GM19455 (cell line): ENCODE measurements around the gene ADGB.
A peak's percentile ranks its signal among the peaks of the same experiment; 100 is the strongest.

Source experiments
- ATAC-seq: cut with Tn5 transposase; IDR thresholded peaks from one replicate; pipeline ENCODE4 v1.9.1; 2021; ENCODE audit not compliant: unreplicated experiment

The ADGB gene

GRCh38 chr6:146628350-146628749 lies 29.6 kb downstream of the ADGB start:
- no peak for ATAC-seq

GRCh38 chr6:146634022-146634421 lies 35.2 kb downstream of the ADGB start:
- ATAC-seq = no peak

- ATAC-seq = no peak
Measured at GRCh38 chr6:146635165-146635564, 36.4 kb downstream of the ADGB start.

GRCh38 chr6:146636481-146636880 lies 37.7 kb downstream of the ADGB start:
- no peak for ATAC-seq

- ATAC-seq = no peak
Measured at GRCh38 chr6:146642921-146643320, 44.1 kb downstream of the ADGB start.

GRCh38 chr6:146650799-146651481 lies 52.2 kb downstream of the ADGB start:
- no peak for ATAC-seq

- no peak for ATAC-seq
Measured at GRCh38 chr6:146651482-146651863, 52.7 kb downstream of the ADGB start.

GRCh38 chr6:146657432-146657831 lies 58.7 kb downstream of the ADGB start:
- ATAC-seq = no peak

GRCh38 chr6:146664871-146665360 lies 66.1 kb downstream of the ADGB start:
- no peak for ATAC-seq

- no peak for ATAC-seq
Measured at GRCh38 chr6:146666909-146667308, 68.1 kb downstream of the ADGB start.

GRCh38 chr6:146670161-146670560 lies 71.4 kb downstream of the ADGB start:
- ATAC-seq = no peak

- ATAC-seq = no peak
Measured at GRCh38 chr6:146673069-146673468, 74.3 kb downstream of the ADGB start.

- ATAC-seq = no peak
Measured at GRCh38 chr6:146679386-146679785, 80.6 kb downstream of the ADGB start.

- no peak for ATAC-seq
Measured at GRCh38 chr6:146682919-146683318, 84.1 kb downstream of the ADGB start.

- ATAC-seq = no peak
Measured at GRCh38 chr6:146689806-146690205, 91.0 kb downstream of the ADGB start.

- ATAC-seq = no peak
Measured at GRCh38 chr6:146693342-146693741, 94.6 kb downstream of the ADGB start.

GRCh38 chr6:146697921-146698320 lies 99.1 kb downstream of the ADGB start:
- ATAC-seq = no peak

GRCh38 chr6:146700078-146700686 lies 101.4 kb downstream of the ADGB start:
- ATAC-seq = peak; percentile 83

- no peak for ATAC-seq
Measured at GRCh38 chr6:146701632-146702031, 102.9 kb downstream of the ADGB start.

- no peak for ATAC-seq
Measured at GRCh38 chr6:146709036-146709622, 110.4 kb downstream of the ADGB start.

GRCh38 chr6:146719387-146719786 lies 120.6 kb downstream of the ADGB start:
- ATAC-seq = no peak

GRCh38 chr6:146739696-146740095 lies 140.9 kb downstream of the ADGB start:
- no peak for ATAC-seq
